Liver (tissue), 9 donors: ENCODE measurements around the gene KIFBP. TPM values are rescaled to one million over a fixed set of nuclear protein-coding genes. Genes with fewer than 3 reads are reported as not detected.

ENCODE experiments used
- DNase-seq: peaks from one replicate; pipeline ENCODE4 v3.0.0-alpha.2; 2017; ENCODE audit warnings: low spot score
- H3K27ac ChIP-seq, 2 donors: one replicate each; pipeline ENCODE4 v1.7.0; 2013; ENCODE audit warnings: inconsistent platforms in 2 of 2, low read length in 2 of 2, control low read depth in 1 of 2, low read depth in 1 of 2, mild to moderate bottlenecking in 1 of 2
- H3K27me3 ChIP-seq, 4 donors: one replicate each; pipeline versions ENCODE4 v1.6.1 to v1.7.0; 2013; ENCODE audit warnings: low read length in 3 of 4, inconsistent platforms in 1 of 4, mild to moderate bottlenecking in 1 of 4, moderate library complexity in 1 of 4; ENCODE audit not compliant: control insufficient read depth in 4 of 4, insufficient read depth in 4 of 4
- H3K36me3 ChIP-seq, 4 donors: one replicate each; pipeline versions ENCODE4 v1.6.1 to v1.7.0; 2013; ENCODE audit warnings: low read length in 3 of 4, mild to moderate bottlenecking in 3 of 4, low read depth in 1 of 4, moderate library complexity in 1 of 4; ENCODE audit not compliant: control insufficient read depth in 4 of 4, insufficient read depth in 3 of 4
- H3K4me1 ChIP-seq, 4 donors: one replicate each; pipeline versions ENCODE4 v1.6.1 to v1.7.0; 2013; ENCODE audit warnings: low read length in 3 of 4, mild to moderate bottlenecking in 3 of 4, moderate library complexity in 1 of 4; ENCODE audit not compliant: control insufficient read depth in 4 of 4, insufficient read depth in 4 of 4
- H3K4me3 ChIP-seq, 3 donors: one replicate each; pipeline versions ENCODE4 v1.6.1 to v1.7.0; 2013; ENCODE audit warnings: low read length in 3 of 3, control low read depth in 1 of 3, low read depth in 1 of 3, mild to moderate bottlenecking in 1 of 3
- H3K9ac ChIP-seq, 2 donors: one replicate each; pipeline ENCODE4 v1.7.0; 2013; ENCODE audit warnings: low read length in 2 of 2, mild to moderate bottlenecking in 2 of 2, moderate library complexity in 2 of 2, control low read depth in 1 of 2, low read depth in 1 of 2
- H3K9me3 ChIP-seq, 4 donors: one replicate each; pipeline versions ENCODE4 v1.6.1 to v1.7.0; 2013; ENCODE audit warnings: low read length in 3 of 4; ENCODE audit not compliant: control insufficient read depth in 4 of 4
- EGR1 ChIP-seq, 2 donors: IDR thresholded peaks; 2 replicates each; pipeline ENCODE4 v1.6.1; 2016 to 2018; ENCODE audit warnings: antibody characterized with exemption in 2 of 2, low read depth in 2 of 2
- FOXA1 ChIP-seq: IDR thresholded peaks from 2 replicates; pipeline ENCODE4 v1.6.1; 2016; ENCODE audit warnings: antibody characterized with exemption
- FOXA2 ChIP-seq: IDR thresholded peaks from 2 replicates; pipeline ENCODE4 v1.6.1; 2016; ENCODE audit warnings: antibody characterized with exemption
- GABPA ChIP-seq, 2 donors: IDR thresholded peaks in 1 of 2; conservative IDR thresholded peaks in 1 of 2; 2 replicates each; pipeline ENCODE4 v1.6.1; 2016; ENCODE audit warnings: antibody characterized with exemption in 2 of 2, mild to moderate bottlenecking in 1 of 2, moderate library complexity in 1 of 2
- HNF4A ChIP-seq, 2 donors: conservative IDR thresholded peaks; 2 replicates each; pipeline ENCODE4 v1.6.1; 2016; ENCODE audit warnings: antibody characterized with exemption in 2 of 2, mild to moderate bottlenecking in 2 of 2
- HNF4G ChIP-seq: IDR thresholded peaks from 2 replicates; pipeline ENCODE4 v1.6.1; 2016; ENCODE audit warnings: antibody characterized with exemption
- JUND ChIP-seq, 2 donors: IDR thresholded peaks; 2 replicates each; pipeline ENCODE4 v1.6.1; 2016; ENCODE audit warnings: antibody characterized with exemption in 2 of 2
- NR2F2 ChIP-seq: IDR thresholded peaks from 2 replicates; pipeline ENCODE4 v1.6.1; 2016; ENCODE audit warnings: antibody characterized with exemption
- RAD21 ChIP-seq, 2 donors: IDR thresholded peaks; 2 replicates each; pipeline ENCODE4 v1.6.1; 2016; ENCODE audit warnings: antibody characterized with exemption in 2 of 2, mild to moderate bottlenecking in 2 of 2
- RXRA ChIP-seq, 2 donors: IDR thresholded peaks; 2 replicates each; pipeline ENCODE4 v1.6.1; 2017 to 2018; ENCODE audit warnings: antibody characterized with exemption in 2 of 2, mild to moderate bottlenecking in 1 of 2
- SP1 ChIP-seq: IDR thresholded peaks from 2 replicates; pipeline ENCODE4 v1.6.1; 2018; ENCODE audit warnings: antibody characterized with exemption, mild to moderate bottlenecking
- TAF1 ChIP-seq: conservative IDR thresholded peaks from 2 replicates; pipeline ENCODE4 v1.6.1; 2016; ENCODE audit warnings: antibody characterized with exemption, mild to moderate bottlenecking
- YY1 ChIP-seq: IDR thresholded peaks from 2 replicates; pipeline ENCODE4 v1.6.1; 2016; ENCODE audit warnings: antibody characterized with exemption, mild to moderate bottlenecking
- WGBS: extraction: QIAGEN DNeasy Blood & Tissue Kit; methylation state at CpG from one replicate; pipeline ENCODE4 v1.1.7; 2013; 5-methylcytosine and 5-hydroxymethylcytosine counted together
- polyA plus RNA-seq, 2 donors: library from polyadenylated mRNA; stranded (reverse) in 1 of 2; unstranded in 1 of 2; fragments of 200-250 nt in 1 of 2; fragments of >200 nt in 1 of 2; fragmentation: Nextera tagmentation in 1 of 2; extraction: Ambion mirVana in 1 of 2; gene quantifications; one replicate each; pipeline versions ENCODE4 v1.2.1 to v1.2.3, GENCODE V29; 2013 to 2015
- total RNA-seq, 2 donors: library from RNA; depleted of rRNA; stranded (reverse); fragments of >200 nt; gene quantifications; one replicate each; pipeline ENCODE4 v1.2.3, GENCODE V29; 2014
- TF ChIP-seq, protein P1 (sequence below): IDR thresholded peaks from 2 replicates; pipeline ENCODE4 v1.6.1; 2016; ENCODE audit warnings: antibody characterized with exemption
- TF ChIP-seq, protein P2 (sequence below): IDR thresholded peaks from 2 replicates; pipeline ENCODE4 v1.6.1; 2016; ENCODE audit warnings: antibody characterized with exemption, mild to moderate bottlenecking
- TF ChIP-seq, protein P3 (sequence below): IDR thresholded peaks from 2 replicates; pipeline ENCODE4 v1.6.1; 2016; ENCODE audit warnings: antibody characterized with exemption
- TF ChIP-seq, protein P4 (sequence below): fragments of 150-350 bp; IDR thresholded peaks from 2 replicates; pipeline ENCODE4 v1.5.1; 2017; ENCODE audit warnings: improper control_type of control experiment, low read depth, low read length; ENCODE audit not compliant: missing input control
- TF ChIP-seq, protein P5 (sequence below): IDR thresholded peaks from 2 replicates; pipeline ENCODE4 v1.6.1; 2016; ENCODE audit warnings: antibody characterized with exemption
- donor health status: healthy.
- donor health status: healthy.
- donor health status: healthy.
- donor health status: healthy.
- donor health status: healthy.

The KIFBP gene
- total and polyA plus RNA-seq, 4 donors, result 5.7 to 11.2 (median 7.9) TPM

DNA sequence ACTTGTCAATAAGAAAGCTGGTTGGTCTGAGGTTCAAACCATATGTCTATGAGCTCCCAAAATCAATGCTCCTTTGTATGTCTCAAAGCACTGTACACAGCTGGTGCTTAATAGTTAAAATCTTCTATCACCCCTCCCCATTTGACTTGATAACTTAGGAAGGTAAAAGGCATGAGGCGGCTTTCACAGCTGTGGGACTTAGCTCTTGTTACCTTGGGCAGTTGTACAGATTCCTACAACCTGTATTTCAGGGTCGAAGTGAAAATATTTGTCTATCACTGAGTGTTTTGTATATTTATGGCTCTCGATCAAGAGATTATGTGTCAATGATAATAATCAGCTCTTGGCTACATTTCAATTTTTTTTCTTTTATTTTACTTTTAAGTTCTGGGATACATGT, 992 bp upstream of the KIFBP start:
- WGBS, result 87% methylated on average over 3 of the region's 3 CpGs

More for the DNA sequence above, 992 bp upstream of the KIFBP start:
- peaks cover 0 to 19% (median 12%) of the 10 kb centered on the region in 4 donors for H3K4me1 ChIP-seq
- no peak overlapping the region for H3K27ac ChIP-seq
- no peak overlapping the region for H3K4me3 ChIP-seq
- no peak overlapping the region for H3K9ac ChIP-seq
- no peaks in the 10 kb centered on the region for H3K9me3 ChIP-seq
- TF ChIP-seq TAF1 (no peak), YY1 (no peak), JUND (IDR thresholded peaks at IDR 0.05) (no peak), RAD21 (IDR thresholded peaks at IDR 0.05) (no peak), FOXA2 (no peak), NR2F2 (no peak), GABPA (IDR thresholded peaks at IDR 0.05 in 1 of 2, conservative IDR thresholded peaks at IDR 0.05 in 1 of 2) (no peak), EGR1 (IDR thresholded peaks at IDR 0.05; ENCODE audit: low read depth in 2 of 2) (no peak), HNF4A (conservative IDR thresholded peaks at IDR 0.05) (no peak), SP1 (no peak), FOXA1 (no peak), RXRA (IDR thresholded peaks at IDR 0.05) (no peak), HNF4G (no peak)
- TF ChIP-seq, protein P1, sequence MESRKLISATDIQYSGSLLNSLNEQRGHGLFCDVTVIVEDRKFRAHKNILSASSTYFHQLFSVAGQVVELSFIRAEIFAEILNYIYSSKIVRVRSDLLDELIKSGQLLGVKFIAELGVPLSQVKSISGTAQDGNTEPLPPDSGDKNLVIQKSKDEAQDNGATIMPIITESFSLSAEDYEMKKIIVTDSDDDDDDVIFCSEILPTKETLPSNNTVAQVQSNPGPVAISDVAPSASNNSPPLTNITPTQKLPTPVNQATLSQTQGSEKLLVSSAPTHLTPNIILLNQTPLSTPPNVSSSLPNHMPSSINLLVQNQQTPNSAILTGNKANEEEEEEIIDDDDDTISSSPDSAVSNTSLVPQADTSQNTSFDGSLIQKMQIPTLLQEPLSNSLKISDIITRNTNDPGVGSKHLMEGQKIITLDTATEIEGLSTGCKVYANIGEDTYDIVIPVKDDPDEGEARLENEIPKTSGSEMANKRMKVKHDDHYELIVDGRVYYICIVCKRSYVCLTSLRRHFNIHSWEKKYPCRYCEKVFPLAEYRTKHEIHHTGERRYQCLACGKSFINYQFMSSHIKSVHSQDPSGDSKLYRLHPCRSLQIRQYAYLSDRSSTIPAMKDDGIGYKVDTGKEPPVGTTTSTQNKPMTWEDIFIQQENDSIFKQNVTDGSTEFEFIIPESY, result no peak
- TF ChIP-seq, protein P2, sequence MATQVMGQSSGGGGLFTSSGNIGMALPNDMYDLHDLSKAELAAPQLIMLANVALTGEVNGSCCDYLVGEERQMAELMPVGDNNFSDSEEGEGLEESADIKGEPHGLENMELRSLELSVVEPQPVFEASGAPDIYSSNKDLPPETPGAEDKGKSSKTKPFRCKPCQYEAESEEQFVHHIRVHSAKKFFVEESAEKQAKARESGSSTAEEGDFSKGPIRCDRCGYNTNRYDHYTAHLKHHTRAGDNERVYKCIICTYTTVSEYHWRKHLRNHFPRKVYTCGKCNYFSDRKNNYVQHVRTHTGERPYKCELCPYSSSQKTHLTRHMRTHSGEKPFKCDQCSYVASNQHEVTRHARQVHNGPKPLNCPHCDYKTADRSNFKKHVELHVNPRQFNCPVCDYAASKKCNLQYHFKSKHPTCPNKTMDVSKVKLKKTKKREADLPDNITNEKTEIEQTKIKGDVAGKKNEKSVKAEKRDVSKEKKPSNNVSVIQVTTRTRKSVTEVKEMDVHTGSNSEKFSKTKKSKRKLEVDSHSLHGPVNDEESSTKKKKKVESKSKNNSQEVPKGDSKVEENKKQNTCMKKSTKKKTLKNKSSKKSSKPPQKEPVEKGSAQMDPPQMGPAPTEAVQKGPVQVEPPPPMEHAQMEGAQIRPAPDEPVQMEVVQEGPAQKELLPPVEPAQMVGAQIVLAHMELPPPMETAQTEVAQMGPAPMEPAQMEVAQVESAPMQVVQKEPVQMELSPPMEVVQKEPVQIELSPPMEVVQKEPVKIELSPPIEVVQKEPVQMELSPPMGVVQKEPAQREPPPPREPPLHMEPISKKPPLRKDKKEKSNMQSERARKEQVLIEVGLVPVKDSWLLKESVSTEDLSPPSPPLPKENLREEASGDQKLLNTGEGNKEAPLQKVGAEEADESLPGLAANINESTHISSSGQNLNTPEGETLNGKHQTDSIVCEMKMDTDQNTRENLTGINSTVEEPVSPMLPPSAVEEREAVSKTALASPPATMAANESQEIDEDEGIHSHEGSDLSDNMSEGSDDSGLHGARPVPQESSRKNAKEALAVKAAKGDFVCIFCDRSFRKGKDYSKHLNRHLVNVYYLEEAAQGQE, result no peak
- TF ChIP-seq, protein P3, sequence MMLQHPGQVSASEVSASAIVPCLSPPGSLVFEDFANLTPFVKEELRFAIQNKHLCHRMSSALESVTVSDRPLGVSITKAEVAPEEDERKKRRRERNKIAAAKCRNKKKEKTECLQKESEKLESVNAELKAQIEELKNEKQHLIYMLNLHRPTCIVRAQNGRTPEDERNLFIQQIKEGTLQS, result no peak
- TF ChIP-seq, protein P4, sequence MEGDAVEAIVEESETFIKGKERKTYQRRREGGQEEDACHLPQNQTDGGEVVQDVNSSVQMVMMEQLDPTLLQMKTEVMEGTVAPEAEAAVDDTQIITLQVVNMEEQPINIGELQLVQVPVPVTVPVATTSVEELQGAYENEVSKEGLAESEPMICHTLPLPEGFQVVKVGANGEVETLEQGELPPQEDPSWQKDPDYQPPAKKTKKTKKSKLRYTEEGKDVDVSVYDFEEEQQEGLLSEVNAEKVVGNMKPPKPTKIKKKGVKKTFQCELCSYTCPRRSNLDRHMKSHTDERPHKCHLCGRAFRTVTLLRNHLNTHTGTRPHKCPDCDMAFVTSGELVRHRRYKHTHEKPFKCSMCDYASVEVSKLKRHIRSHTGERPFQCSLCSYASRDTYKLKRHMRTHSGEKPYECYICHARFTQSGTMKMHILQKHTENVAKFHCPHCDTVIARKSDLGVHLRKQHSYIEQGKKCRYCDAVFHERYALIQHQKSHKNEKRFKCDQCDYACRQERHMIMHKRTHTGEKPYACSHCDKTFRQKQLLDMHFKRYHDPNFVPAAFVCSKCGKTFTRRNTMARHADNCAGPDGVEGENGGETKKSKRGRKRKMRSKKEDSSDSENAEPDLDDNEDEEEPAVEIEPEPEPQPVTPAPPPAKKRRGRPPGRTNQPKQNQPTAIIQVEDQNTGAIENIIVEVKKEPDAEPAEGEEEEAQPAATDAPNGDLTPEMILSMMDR, result no peak
- TF ChIP-seq, protein P5, sequence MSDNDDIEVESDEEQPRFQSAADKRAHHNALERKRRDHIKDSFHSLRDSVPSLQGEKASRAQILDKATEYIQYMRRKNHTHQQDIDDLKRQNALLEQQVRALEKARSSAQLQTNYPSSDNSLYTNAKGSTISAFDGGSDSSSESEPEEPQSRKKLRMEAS, result no peak
- H3K36me3 ChIP-seq, result peaks cover 3 to 26% (median 19%) of the 10 kb centered on the region in 4 donors
- H3K27me3 ChIP-seq, result no peaks in the 10 kb centered on the region
- no peak for DNase-seq
